GM03348 (cell line): ENCODE results near the gene BIN1.
"Not testable (repeated sequence)": the region's sequence is repeated elsewhere in the genome, so short reads cannot be mapped to it uniquely, and the experiment has no call there.

Source experiments
- DNase-seq: peaks from one replicate; pipeline ENCODE4 v3.0.0; 2012; ENCODE audit warnings: low spot score

BIN1 gene

DNA sequence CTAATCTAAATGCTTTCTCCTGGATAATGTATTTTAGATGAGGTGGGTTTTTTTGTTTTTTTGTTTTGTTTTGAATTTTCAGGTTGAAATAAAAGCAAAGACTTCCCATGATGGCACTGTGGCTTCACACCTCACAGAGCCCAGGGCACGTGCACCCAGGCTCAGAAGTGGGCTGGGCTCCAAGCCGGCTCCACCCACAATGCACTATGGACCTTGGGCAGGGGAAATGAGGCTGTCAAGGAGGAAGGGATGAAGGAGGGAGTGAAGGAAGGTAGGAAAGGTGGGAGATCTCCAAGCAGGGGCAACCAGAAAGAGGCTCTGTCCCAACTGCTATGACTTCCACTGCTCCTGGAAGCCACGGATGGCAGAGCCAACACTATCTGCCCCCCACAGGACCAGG is 60.4 kb downstream of the BIN1 start:
- DNase-seq, result no peak

DNA sequence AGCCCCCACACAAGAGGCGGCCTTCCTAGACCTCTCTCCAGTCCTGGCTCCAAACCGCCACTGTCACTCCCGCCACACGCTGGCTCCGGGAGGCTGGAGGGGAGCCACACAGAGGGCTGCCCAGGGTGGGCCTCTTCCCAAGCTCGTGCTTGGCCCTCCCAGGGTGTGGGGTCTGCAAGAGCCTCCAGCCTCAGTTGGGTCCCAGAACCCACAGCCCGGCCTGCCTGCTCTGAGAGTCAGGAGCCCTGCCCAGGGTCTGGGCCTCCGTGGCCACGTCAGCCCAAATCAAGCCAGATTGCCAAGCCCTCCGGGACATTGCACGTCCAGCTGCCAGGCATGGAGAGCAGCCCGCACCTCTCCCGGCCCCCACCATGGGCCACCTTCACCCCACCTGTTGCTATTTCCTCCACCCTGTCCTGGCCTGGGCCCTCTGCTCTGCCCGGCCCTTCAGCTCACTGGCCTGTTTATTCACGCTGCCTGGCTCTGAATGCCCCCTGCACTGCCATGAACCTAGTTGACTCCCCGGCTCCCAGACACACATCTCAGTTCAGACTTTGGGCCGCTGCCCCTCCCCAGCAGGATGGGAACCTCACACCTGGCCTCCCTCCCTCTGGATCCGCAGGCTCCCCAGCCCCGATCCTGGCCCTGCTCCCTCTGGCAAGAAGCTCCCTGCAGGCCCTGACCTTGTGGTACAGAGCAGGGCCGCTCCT is 61.0 kb downstream of the BIN1 start:
- no peak for DNase-seq

DNA sequence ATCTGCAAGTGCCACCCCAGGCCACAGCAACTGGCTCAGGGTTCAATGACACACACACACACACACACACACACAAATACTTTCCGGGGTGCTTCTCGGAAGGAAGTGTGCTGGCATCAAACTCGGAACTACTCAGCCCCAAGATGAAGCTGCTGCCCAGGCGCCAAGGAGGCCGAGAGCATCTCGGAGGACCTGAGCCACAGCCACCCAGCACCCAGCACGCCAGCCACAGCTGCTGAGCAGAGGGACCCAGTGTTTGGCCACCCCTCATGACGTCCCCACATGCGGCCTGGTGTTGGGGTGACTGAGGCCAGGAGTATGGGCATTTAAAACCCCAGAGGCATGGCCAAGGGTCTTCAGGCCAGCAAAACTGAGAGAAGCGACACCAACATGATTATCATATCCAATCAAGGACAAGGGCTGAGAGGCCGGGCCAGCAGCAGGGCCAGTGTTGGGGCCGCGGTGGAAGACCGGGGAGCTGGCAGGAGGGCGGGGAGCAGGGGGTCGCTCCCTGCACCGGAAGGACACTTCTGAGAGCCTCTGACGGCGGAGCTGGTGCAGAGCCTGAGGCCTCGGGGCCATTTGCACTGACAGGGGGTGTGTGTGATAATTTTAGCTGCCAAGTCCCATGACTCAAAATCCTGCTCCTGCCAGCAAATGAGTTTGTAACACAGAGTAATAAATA is 61.8 kb downstream of the BIN1 start:
- peak; percentile 51 for DNase-seq

DNA sequence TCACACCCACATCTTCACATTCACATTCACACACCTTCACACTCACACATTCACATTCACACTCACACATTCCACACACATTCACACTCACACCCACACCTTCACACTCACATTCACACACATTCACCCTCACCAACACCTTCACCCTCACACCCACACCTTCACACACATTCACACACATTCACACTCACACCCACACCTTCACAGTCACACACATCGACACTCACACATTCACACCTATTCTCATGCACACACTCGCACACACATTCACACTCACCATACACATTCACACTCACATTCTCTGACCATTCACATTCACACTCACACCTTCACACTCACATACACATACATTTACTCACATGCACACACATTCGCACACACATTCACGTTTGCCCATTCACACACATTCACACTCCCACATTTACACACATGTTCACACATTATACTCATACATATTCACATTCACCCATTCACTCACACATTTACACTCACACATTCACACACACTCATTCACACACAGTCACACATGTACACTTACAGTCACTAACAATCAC is 62.7 kb downstream of the BIN1 start:
- no peak for DNase-seq

DNA sequence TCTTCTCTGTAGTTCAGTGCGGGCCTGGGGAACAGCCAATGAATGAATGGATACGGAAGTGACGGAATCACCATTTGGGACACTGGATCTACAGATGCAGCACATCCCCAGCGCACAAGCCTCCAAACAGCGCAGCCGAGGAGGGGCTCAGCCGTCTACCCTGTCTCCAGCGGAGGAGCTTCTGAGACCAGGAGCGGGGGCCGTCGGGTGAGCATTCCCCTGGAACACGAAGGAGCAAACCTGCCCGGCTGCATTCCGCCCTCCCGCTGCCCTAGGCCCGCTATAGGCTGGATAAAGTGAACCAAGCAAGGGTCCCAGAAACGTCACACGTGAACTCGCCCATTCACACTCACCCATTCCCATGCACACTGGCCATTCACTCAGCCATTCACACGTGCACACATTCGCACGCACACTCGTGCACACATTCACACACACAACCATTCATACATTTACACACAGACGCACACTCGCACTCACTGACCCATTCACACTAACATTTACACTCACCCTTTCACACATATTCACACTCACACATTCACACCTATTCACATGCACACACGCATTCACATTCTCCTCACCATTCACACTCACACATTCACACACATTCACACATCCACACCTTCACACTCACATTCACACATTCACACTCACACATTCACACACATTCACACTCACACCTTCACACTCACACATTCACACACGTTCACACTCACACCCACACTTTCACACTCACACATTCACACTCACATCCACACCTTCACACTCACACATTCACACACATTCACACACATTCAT is 63.4 kb downstream of the BIN1 start:
- DNase-seq, result no peak

DNA sequence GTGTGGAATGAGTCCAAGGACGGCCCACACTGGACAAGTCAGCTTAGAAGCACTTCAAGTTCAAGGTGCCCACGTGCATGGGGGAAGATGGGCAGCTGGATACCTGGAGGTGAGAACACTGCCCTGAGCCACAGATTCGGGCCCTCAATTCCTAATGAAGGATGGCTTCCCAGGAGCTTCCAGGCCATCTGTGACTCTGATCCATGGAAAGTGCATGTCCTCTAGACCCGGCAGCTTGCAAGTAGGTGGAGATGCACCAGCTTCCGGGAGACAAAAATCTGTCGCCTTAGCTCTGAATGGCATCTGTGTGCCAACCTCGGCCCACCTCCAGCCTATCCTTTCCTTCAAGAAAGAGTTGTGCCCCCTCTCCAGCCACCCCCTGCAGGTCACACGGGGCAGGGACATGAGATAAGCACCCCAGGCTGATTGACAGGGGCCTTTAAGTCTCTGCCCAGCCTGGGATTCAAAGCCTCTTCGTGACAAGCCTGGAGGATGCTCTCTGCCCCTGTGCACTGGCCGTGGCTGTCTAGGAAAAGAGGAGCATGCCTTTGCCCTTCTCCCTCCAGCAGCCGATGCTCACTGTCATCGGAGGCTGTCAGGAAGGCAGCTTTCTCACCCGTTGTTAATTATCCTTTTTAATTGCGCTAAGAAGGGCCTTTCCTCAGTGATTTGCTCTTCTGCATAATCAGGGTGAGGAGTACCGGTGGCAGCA is 65.5 kb downstream of the BIN1 start:
- DNase-seq, result peak; percentile 8

DNA sequence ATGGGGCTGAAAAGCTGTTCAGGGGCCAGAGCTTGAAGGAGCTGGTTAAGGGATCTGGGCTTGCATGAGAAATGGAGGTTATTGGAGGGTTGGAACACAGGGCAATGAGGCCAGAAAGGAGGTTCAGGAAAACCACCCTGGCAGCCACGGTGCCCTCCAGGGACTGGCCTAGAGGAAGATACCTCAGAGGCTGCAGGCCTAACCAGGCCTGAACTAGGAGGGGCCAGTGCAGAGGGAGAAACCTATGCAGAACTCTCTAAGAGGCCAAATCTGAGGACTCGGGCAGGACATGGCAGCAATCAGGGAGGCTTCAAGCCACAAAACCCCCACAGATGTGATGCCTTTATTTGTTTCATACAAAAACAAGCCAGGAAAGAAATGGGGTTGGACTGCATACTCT is 66.8 kb downstream of the BIN1 start:
- no peak for DNase-seq

DNA sequence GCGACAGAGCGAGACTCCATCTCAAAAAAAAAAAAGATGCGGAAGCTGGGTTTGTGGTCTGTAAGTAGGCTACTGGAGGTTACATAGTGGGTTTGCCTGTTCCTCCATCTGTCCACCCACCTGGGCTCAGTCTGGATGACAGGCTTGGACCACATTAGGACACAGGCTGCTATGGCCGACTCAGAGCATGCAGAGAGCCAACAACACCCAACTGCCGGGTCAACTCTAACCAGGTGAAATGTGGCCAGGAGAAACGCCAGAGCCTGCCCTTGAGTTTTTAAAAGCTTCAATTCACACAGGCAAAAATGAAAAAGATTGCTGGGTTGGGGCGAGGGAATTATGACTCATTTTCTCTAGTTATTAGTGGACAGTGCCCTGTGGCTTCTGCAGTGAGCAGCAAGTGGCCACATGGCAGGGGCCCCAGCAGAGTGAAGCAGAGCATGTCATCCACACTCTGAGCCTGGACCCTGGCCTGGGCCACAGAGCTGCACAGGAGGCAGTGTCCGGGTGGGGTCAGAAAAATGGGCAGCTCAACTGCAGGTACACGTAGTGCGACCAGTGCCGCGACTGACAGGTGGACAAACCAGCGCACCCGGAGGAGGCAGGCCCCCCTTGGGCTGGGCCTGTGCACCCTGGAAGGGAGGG is 67.4 kb downstream of the BIN1 start:
- DNase-seq, result no peak

DNA sequence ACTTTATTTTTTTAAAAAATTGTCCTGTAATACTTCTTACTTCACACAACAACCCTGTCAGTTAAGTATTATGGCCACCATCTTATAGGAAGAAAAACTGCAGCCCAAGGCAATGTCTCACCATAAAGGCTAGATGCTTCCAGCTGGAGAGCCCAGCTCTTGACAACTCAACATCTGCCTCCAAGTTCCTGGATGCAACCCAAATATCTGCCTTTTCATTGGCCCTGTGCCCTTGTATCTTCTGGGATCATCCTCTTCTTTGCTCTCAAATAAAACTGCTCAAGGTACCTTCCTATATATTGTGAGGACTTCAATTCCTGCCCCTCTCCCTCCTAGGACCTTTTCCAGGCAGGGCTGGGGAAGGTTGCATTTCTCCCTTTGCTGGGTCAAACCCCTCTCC is 69.5 kb downstream of the BIN1 start:
- DNase-seq, result no peak

DNA sequence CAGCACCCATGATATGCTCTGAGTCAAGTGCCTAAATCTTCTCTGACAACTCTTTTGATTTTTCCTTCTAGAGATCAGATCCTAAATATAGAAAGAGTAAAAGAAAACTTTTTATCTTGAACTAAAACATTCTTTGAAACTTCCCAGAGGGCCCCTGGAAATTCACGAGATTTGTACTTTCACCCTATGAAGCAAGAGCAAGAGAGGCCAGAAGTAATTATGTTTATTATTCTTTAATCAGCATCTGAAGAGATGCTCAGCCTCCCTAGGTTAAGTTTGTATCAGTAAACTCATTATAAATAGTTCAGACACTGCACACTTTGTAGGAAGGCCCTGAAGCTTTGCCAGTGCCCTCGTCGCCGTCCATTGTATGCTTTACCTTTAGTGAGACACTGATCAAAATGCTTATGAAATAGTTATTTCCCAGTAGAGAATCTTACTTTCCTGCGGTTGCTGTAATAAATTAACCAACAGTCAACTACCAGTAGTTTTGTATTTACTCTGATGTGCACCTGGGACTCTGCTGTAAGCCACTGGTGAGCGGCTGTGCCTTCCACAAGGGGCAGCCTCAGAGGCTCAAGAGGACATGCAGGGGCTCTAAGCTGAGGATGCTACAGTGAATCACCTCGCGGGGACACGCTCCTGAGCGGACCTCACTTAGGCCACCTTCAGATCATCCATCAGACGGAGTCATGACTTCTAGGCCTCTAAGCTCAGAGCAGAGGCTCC is 71.9 kb downstream of the BIN1 start:
- no peak for DNase-seq

DNA sequence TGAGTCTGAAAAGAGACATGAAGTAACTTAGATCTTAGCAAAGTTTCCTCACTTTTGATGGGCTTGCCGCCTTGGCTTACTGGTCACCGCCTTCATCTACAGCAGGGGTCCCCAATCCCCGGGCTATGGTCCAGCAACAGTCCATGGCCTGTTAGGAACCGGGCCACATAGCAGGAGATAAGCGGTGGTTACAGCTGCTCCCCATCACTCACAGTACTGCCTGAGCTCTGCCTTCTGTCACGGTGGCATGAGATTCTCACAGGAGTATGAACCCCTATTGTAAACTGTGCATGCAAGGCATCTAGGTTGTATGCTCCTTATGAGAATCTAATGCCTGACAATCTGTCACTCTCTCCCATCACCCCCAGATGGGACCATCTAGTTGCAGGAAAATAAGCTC is 72.9 kb downstream of the BIN1 start:
- no peak for DNase-seq

DNA sequence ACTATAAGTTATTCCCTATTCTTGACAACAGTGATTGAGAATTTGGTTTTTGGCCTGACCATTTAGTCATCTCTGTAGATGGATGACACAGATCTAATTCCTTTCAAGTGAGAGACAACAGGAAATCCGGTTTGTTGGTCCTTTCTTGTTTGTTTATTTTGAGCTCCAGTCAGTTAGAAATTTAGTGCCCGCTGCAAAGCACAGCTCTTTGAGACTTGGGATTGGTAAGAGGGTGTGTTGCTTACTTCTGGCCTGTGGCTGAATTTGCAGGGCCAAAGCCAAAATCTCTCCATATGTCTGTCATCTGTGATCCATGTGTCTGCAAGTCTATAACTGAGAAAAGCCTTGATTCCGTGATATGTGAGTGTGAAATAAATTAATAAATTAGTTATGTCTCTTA is 74.3 kb downstream of the BIN1 start:
- peak; percentile 29 for DNase-seq

DNA sequence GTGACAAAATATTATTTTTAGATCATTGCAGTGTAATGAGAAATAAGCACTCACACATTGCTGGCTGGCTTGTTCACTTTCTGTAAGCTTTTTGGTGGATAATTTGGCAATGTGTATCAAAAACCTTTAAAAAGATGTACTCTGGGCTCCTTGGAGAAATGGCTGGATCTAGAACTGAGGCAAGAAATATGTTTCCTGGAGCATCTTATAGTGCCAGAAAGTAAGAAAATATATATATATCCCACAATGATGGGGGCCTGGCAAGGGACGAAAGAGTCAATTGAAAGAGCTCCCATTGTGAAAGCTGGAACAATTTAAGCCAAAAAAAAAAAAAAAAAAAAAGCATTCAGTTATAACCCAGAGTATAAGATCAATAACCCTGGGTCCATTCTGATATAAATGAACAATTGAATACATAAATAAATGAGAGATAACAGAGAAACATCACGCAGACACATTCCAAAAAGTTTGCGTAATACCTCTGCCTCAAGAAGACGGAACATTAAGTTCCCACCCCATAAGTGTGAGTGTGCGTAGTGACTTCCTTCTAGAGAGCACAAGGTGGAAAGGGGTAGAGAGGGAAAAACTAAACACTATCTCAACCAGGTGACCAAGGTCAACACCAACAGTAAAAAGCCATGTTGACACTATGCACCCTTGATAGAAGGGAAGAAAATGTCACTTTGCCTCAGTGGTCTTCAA is 77.5 kb downstream of the BIN1 start:
- no peak for DNase-seq

DNA sequence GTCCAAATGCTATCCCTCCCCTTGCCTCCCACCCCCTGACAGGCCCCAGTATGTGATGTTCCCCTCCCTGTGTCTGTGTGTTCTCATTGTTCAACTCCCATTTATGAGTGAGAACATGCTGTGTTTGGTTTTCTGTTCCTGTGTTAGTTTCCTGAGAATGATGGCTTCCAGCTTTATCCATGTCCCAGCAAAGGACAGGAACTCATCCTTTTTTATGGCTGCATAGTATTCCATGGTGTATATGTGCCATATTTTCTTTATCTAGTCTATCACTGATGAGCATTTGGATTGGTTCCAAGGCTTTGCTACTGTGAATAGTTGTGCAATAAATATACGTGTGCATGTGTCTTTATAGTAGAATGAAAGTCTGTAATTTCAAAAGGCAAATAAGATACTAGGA is 78.2 kb downstream of the BIN1 start:
- not testable (repeated sequence) for DNase-seq

DNA sequence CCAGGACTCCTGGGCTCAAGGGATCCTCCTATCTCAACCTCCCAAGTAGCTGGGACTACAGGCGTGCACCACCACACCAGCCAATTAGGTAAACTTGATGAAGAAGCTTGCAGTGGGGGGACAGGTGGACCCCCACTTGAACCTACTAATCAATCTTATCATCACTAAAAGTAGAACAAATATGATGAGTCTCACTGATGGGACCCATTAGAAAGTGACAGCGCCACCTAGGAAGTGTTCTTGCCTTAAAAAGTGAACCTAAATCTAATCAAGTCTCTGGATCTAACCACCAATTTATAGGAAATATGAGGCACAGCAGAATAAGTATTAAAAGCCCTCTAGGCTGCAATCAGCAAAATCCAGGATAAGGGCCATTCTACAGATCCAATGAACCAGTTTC is 79.2 kb downstream of the BIN1 start:
- no peak for DNase-seq

DNA sequence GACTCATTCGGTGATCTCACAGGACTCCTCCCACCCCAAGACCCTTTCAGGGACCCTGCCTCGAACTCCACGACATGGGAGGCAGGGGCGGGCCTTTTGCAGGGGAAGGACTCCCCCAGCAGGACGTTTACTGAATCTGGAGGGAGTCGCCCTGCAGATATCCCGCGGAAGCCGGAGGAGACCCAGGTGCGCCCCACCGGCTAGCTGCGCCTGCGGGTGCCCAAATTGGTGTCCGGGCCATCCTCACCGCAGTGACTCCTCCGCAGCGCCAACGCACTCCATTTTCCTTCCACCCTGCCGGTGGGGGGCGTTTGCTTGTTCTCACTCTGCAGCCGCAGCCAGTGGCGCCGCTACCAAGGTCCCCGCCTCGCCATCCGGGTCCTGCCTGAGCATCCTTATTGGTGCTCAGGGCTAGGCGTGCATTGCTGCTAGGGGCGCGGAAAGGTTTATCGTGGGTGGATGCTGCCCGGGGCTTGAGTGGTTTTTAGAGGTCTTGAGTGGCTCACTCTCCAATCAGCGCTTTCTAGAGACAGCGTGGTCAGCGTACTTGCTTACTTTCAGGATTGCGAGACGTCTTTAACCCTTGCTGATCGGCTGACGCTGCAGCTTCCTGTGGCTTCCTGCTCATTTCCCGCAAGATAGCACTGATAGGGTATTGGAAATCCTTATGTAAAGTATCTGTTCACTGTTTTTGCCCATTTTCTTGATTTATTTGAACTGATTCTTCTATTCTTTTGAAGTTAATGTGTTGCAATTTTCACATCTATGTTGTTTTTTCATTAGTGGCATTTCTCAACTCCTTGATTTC is 81.4 kb downstream of the BIN1 start:
- DNase-seq, result peak; percentile 81

DNA sequence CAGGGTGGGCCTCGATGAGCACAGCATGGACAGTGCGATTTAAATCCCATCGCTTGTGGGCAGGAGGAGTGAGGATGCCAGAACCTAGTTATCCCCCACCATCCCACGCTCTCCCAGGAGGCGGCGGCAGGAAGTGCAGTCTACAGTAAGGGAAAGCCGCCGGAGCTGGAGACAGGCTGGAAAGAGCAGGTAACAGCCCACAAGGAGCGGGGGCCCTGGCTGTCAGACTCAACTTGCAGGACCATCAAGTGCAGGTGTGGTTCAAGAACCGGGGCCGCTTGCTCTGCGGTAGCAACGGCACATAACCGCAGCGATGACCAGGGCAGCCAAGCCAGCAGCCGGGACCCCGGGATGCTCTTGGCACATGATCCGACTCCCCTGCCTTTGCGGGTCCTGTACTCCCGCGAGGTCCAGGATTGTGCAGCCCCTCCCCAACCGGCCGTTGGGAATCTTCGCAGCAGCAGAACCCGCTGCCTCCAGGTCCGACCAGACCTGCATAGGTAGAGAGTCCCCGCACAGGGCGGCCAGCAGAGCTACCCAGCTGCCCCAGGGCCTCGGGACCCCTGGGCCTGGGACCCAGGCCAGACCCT is 82.1 kb downstream of the BIN1 start:
- DNase-seq, result peak; percentile 42

DNA sequence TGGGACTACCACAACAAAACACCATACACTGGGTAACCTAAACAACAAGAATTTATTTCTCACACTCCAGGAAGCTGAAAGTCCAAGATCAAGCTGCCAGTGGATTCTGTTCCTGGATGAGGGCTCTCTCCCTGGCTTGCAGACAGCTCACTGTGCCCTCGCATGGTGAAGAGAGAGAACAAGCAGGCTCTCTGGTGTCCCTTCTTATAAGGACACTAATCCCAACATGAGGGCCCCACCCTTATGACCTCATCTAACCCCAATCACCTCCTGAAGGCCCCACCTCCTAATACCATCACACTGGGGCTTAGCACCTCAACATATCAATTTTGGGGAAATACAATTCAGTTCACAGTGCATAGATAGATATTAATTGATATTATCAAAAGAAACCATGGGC is 83.5 kb downstream of the BIN1 start:
- no peak for DNase-seq

DNA sequence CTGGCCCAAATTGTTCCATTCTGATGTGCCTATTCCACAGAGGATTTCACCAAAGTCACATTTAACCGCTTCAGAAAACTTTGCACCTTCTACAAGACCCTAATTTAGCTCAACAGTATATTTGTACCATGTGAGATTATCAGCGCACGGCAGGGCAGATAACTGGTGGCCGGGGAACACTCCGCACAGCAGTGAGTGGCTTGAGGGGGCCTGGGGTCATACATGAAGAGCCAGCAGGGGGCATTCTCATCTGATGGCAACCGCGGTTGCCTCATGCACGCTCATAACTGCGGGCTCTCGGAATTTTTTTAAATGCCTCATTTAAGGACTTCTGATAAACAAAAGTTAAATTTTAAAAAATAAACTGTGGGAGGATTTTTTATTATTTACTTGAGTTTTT is 84.1 kb downstream of the BIN1 start:
- DNase-seq, result no peak
